ENCODE measurements around the gene STXBP3. TPM values are rescaled to one million over a fixed set of nuclear protein-coding genes. Genes with fewer than 3 reads are reported as not detected.

STXBP3 gene
- total and polyA plus RNA-seq, 2 donors (not counting 1 experiment from before 2014, with no cell fraction given) = 13.3 to 78.1 TPM

GRCh38 chr1:108767708-108768107 lies 21.2 kb downstream of the STXBP3 start:
- Histone ChIP-seq H3K27me3 (replicated peaks in 1 of 4; ENCODE audit: control extremely low read depth in 1 of 4, control insufficient read depth in 3 of 4, insufficient read depth in 4 of 4, low read length in 3 of 4) (no peaks in the 10 kb centered on the region), H3K79me2 (ENCODE audit: control insufficient read depth, insufficient read depth, low read length) (no peaks in the 10 kb centered on the region), H2AFZ (ENCODE audit: insufficient read depth, low read depth, low read length, poor library complexity, severe bottlenecking) (no peak overlapping the region), H3K9ac (ENCODE audit: low read length) (no peak overlapping the region), H3K4me3 (ENCODE audit: control extremely low read depth in 1 of 5, extremely low read depth in 1 of 5, insufficient read depth in 1 of 5, low read depth in 2 of 5, low read length in 4 of 5) (no peak overlapping the region), H3K9me3 (ENCODE audit: control extremely low read depth in 1 of 3, control insufficient read depth in 2 of 3, insufficient read depth in 1 of 3, low read length in 2 of 3) (no peaks in the 10 kb centered on the region), H3K27ac (ENCODE audit: low read length in 2 of 2) (no peak overlapping the region), H4K20me1 (ENCODE audit: control insufficient read depth, insufficient read depth, low read length, poor library complexity, severe bottlenecking) (no peaks in the 10 kb centered on the region), H3K36me3 (replicated peaks in 1 of 2; ENCODE audit: control extremely low read depth in 1 of 2, control insufficient read depth in 1 of 2, extremely low read depth in 1 of 2, insufficient read depth in 2 of 2, low read length in 1 of 2) (peaks cover 18 to 58% of the 10 kb centered on the region in 2 experiments), H3K4me2 (replicated peaks; ENCODE audit: low read depth, low read length, poor library complexity, severe bottlenecking) (no peak overlapping the region), H3K4me1 (ENCODE audit: control insufficient read depth in 2 of 2, insufficient read depth in 2 of 2, low read length in 2 of 2) (no peaks in the 10 kb centered on the region)
- H3K9me3 Mint-ChIP-seq (ENCODE audit: insufficient read depth) = no peaks in the 10 kb centered on the region
- TF ChIP-seq EZH2 (IDR thresholded peaks at IDR 0.05; ENCODE audit: borderline replicate concordance, insufficient read depth, low read depth, low read length, poor library complexity, severe bottlenecking) (no peak), CTCF (IDR thresholded peaks at IDR 0.05) (no peak)
- intact Hi-C loops (cut with micrococcal nuclease) = no loop called here
- DNase-seq (no peak), ATAC-seq (ENCODE audit: low read depth) (no peak)
- no peak overlapping the region for H3K27ac Mint-ChIP-seq
- H3K4me3 Mint-ChIP-seq = no peak overlapping the region
- H3K27me3 Mint-ChIP-seq = no peaks in the 10 kb centered on the region
- H3K4me1 Mint-ChIP-seq = no peaks in the 10 kb centered on the region
- CTCF ChIA-PET = no interaction called here
- 100% methylated on average over 1 of the region's 3 CpGs for WGBS (ENCODE audit: insufficient coverage)
- POLR2A ChIA-PET = no interaction called here

GRCh38 chr1:108777839-108778238 lies 31.4 kb downstream of the STXBP3 start:
- H3K27ac ChIP-seq (ENCODE audit: low read length in 2 of 2) = no peak overlapping the region

More at GRCh38 chr1:108777839-108778238, 31.4 kb downstream of the STXBP3 start:
- H3K4me1 Mint-ChIP-seq = no peaks in the 10 kb centered on the region
- Histone ChIP-seq H3K27me3 (replicated peaks in 1 of 4; ENCODE audit: control extremely low read depth in 1 of 4, control insufficient read depth in 3 of 4, insufficient read depth in 4 of 4, low read length in 3 of 4) (no peaks in the 10 kb centered on the region), H3K36me3 (replicated peaks in 1 of 2; ENCODE audit: control extremely low read depth in 1 of 2, control insufficient read depth in 1 of 2, extremely low read depth in 1 of 2, insufficient read depth in 2 of 2, low read length in 1 of 2) (peaks cover 17 to 48% of the 10 kb centered on the region in 2 experiments), H3K4me2 (replicated peaks; ENCODE audit: low read depth, low read length, poor library complexity, severe bottlenecking) (no peak overlapping the region), H3K4me3 (ENCODE audit: control extremely low read depth in 1 of 5, extremely low read depth in 1 of 5, insufficient read depth in 1 of 5, low read depth in 2 of 5, low read length in 4 of 5) (no peak overlapping the region), H3K9me3 (ENCODE audit: control extremely low read depth in 1 of 3, control insufficient read depth in 2 of 3, insufficient read depth in 1 of 3, low read length in 2 of 3) (no peaks in the 10 kb centered on the region), H3K9ac (ENCODE audit: low read length) (no peak overlapping the region), H3K79me2 (ENCODE audit: control insufficient read depth, insufficient read depth, low read length) (no peaks in the 10 kb centered on the region), H4K20me1 (ENCODE audit: control insufficient read depth, insufficient read depth, low read length, poor library complexity, severe bottlenecking) (no peaks in the 10 kb centered on the region), H3K4me1 (ENCODE audit: control insufficient read depth in 2 of 2, insufficient read depth in 2 of 2, low read length in 2 of 2) (no peaks in the 10 kb centered on the region), H2AFZ (ENCODE audit: insufficient read depth, low read depth, low read length, poor library complexity, severe bottlenecking) (no peak overlapping the region)
- intact Hi-C loops (cut with micrococcal nuclease) = no loop called here
- DNase-seq (no peak), ATAC-seq (ENCODE audit: low read depth) (no peak)
- H3K4me3 Mint-ChIP-seq = no peak overlapping the region
- no peak overlapping the region for H3K27ac Mint-ChIP-seq
- ChIA-PET POLR2A (no interaction called here), CTCF (no interaction called here)
- TF ChIP-seq EZH2 (IDR thresholded peaks at IDR 0.05; ENCODE audit: borderline replicate concordance, insufficient read depth, low read depth, low read length, poor library complexity, severe bottlenecking) (no peak), CTCF (IDR thresholded peaks at IDR 0.05) (no peak)
- H3K9me3 Mint-ChIP-seq (ENCODE audit: insufficient read depth) = no peaks in the 10 kb centered on the region
- no peaks in the 10 kb centered on the region for H3K27me3 Mint-ChIP-seq

Measured in B cell (primary cell).